SK-N-SH treated with all-trans-retinoic acid at 6 μM for 48 hours (cell line): ENCODE measurements around the gene MLLT6.

ENCODE experiments used
- ATAC-seq: fragments of 200-7000 bp; cut with Tn5 transposase; 3 replicates; pipeline ENCODE4 v1.9.1; 2020; ENCODE audit warnings: mild to moderate bottlenecking, moderate library complexity
- ARNTL ChIP-seq: fragments of 450-650 bp; formaldehyde crosslinking; IDR thresholded peaks from 2 replicates; pipeline ENCODE4 v1.5.0; 2020; ENCODE audit warnings: low read depth, mild to moderate bottlenecking, moderate library complexity, borderline replicate concordance
- BACH2 ChIP-seq: fragments of 250-450 bp; sonication (Bioruptor Pico); IDR thresholded peaks from 2 replicates; pipeline ENCODE4 v1.9.0; 2021; ENCODE audit warnings: mild to moderate bottlenecking, borderline replicate concordance
- CREB5 ChIP-seq: fragments of 250-450 bp; sonication (Bioruptor Pico); IDR thresholded peaks from 2 replicates; pipeline ENCODE4 v1.5.1; 2020; ENCODE audit warnings: low read depth, mild to moderate bottlenecking, moderate library complexity
- CSDC2 ChIP-seq: fragments of 250-450 bp; sonication (Bioruptor Pico); IDR thresholded peaks from 2 replicates; pipeline ENCODE4 v1.5.0; 2020; ENCODE audit warnings: mild to moderate bottlenecking, moderate library complexity
- CSRNP3 ChIP-seq: fragments of 250-450 bp; sonication (Bioruptor Pico); IDR thresholded peaks from 2 replicates; pipeline ENCODE4 v1.5.1; 2021; ENCODE audit warnings: mild to moderate bottlenecking, moderate library complexity
- GLIS3 ChIP-seq: fragments of 250-450 bp; sonication (Bioruptor Pico); IDR thresholded peaks from 2 replicates; pipeline ENCODE4 v1.5.0; 2020; ENCODE audit warnings: mild to moderate bottlenecking, moderate library complexity
- ISL1 ChIP-seq: fragments of 250-450 bp; sonication (Bioruptor Pico); IDR thresholded peaks from 2 replicates; pipeline ENCODE4 v2.1.2; 2022; ENCODE audit warnings: mild to moderate bottlenecking, moderate library complexity
- OSR1 ChIP-seq: fragments of 250-450 bp; sonication (Bioruptor Pico); IDR thresholded peaks from 2 replicates; pipeline ENCODE4 v1.8.0; 2022; ENCODE audit warnings: moderate library complexity, mild to moderate bottlenecking, inconsistent platforms
- PATZ1 ChIP-seq: fragments of 250-450 bp; sonication (Bioruptor Pico); IDR thresholded peaks from 2 replicates; pipeline ENCODE4 v1.8.0; 2020; ENCODE audit warnings: mild to moderate bottlenecking, moderate library complexity, borderline replicate concordance
- POU6F1 ChIP-seq: fragments of 250-450 bp; sonication (Bioruptor Pico); IDR thresholded peaks from 2 replicates; pipeline ENCODE4 v1.8.0; 2021; ENCODE audit warnings: low read depth, mild to moderate bottlenecking, moderate library complexity, borderline replicate concordance
- PPARA ChIP-seq: fragments of 250-450 bp; sonication (Bioruptor Pico); IDR thresholded peaks from 2 replicates; pipeline ENCODE4 v1.5.0; 2020; ENCODE audit warnings: mild to moderate bottlenecking, borderline replicate concordance
- SNAI2 ChIP-seq: fragments of 250-450 bp; sonication (Bioruptor Pico); IDR thresholded peaks from 2 replicates; pipeline ENCODE4 v1.5.0; 2020; ENCODE audit warnings: mild to moderate bottlenecking, moderate library complexity
- TCF4 ChIP-seq: fragments of 250-450 bp; sonication (Bioruptor Pico); IDR thresholded peaks from 2 replicates; pipeline ENCODE4 v1.8.0; 2021; ENCODE audit warnings: mild to moderate bottlenecking, moderate library complexity, borderline replicate concordance
- TOX ChIP-seq: fragments of 250-450 bp; sonication (Bioruptor Pico); IDR thresholded peaks from 2 replicates; pipeline ENCODE4 v1.8.0; 2021; ENCODE audit warnings: mild to moderate bottlenecking, moderate library complexity, borderline replicate concordance
- TSHZ2 ChIP-seq: fragments of 250-450 bp; sonication (Bioruptor Pico); IDR thresholded peaks from 2 replicates; pipeline ENCODE4 v1.5.0; 2020; ENCODE audit warnings: mild to moderate bottlenecking, moderate library complexity
- ZC3H10 ChIP-seq: fragments of 250-450 bp; sonication (Bioruptor Pico); IDR thresholded peaks from 2 replicates; pipeline ENCODE4 v1.5.1; 2021; ENCODE audit warnings: mild to moderate bottlenecking, moderate library complexity
- ZFP3 ChIP-seq: fragments of 250-450 bp; sonication (Bioruptor Pico); IDR thresholded peaks from 2 replicates; pipeline ENCODE4 v1.5.0; 2020; ENCODE audit warnings: mild to moderate bottlenecking, moderate library complexity
- ZFP30 ChIP-seq: fragments of 450-650 bp; formaldehyde crosslinking; IDR thresholded peaks from 2 replicates; pipeline ENCODE4 v1.5.0; 2022; ENCODE audit warnings: mild to moderate bottlenecking, moderate library complexity
- ZNF565 ChIP-seq: fragments of 450-650 bp; formaldehyde crosslinking; conservative IDR thresholded peaks from 2 replicates; pipeline ENCODE4 v1.5.0; 2020; ENCODE audit warnings: low read depth, mild to moderate bottlenecking, moderate library complexity
- ZNF70 ChIP-seq: fragments of 450-650 bp; formaldehyde crosslinking; IDR thresholded peaks from 2 replicates; pipeline ENCODE4 v1.5.0; 2020; ENCODE audit warnings: mild to moderate bottlenecking, moderate library complexity

Gene MLLT6

GRCh38 chr17:38660097-38661025 is 44.7 kb upstream of the MLLT6 start:
- TF ChIP-seq GLIS3 (CRISPR knock-in tag) (no peak), ZFP30 (CRISPR knock-in tag) (no peak), CSDC2 (CRISPR knock-in tag) (no peak), ZFP3 (CRISPR knock-in tag) (no peak), CSRNP3 (CRISPR knock-in tag) (no peak), OSR1 (no peak), POU6F1 (CRISPR knock-in tag) (no peak), BACH2 (CRISPR knock-in tag) (no peak), PPARA (CRISPR knock-in tag) (no peak), TSHZ2 (no peak), CREB5 (CRISPR knock-in tag) (no peak), ZNF70 (CRISPR knock-in tag) (no peak), TCF4 (CRISPR knock-in tag) (no peak)
- no peak for ATAC-seq

GRCh38 chr17:38663125-38663751 is 41.8 kb upstream of the MLLT6 start:
- ATAC-seq, result peak; percentile 96
- no peak for TF ChIP-seq CSDC2 (CRISPR knock-in tag)
- no peak for TF ChIP-seq ISL1 (CRISPR knock-in tag)
- no peak for TF ChIP-seq ZC3H10 (CRISPR knock-in tag)
- TF ChIP-seq PPARA (CRISPR knock-in tag), result no peak
- no peak for TF ChIP-seq CREB5 (CRISPR knock-in tag)
- no peak for TF ChIP-seq GLIS3 (CRISPR knock-in tag)
- TF ChIP-seq OSR1, result no peak
- TF ChIP-seq ARNTL (CRISPR knock-in tag), result no peak
- no peak for TF ChIP-seq ZFP3 (CRISPR knock-in tag)
- TF ChIP-seq POU6F1 (CRISPR knock-in tag), result no peak
- no peak for TF ChIP-seq SNAI2
- TF ChIP-seq PATZ1, result no peak
- TF ChIP-seq TOX, result no peak
- TF ChIP-seq CSRNP3 (CRISPR knock-in tag), result no peak
- TF ChIP-seq TCF4 (CRISPR knock-in tag), result no peak
- TF ChIP-seq ZNF565 (CRISPR knock-in tag), result no peak
